Measurements from ENCODE around the gene LRWD1.

- TF ChIP-seq EP300 (IDR thresholded peaks at IDR 0.05) = no peak
- TF ChIP-seq CTCF (IDR thresholded peaks at IDR 0.05) = peak in 2 of 4 experiments; percentile 31 to 54
- peak; percentile 70 for TF ChIP-seq POLR2AphosphoS5 (IDR thresholded peaks at IDR 0.05)
Observed at GRCh38 chr7:102464577-102465280, at the start of gene LRWD1, which contains the start of gene ALKBH4.

Measured in gastroesophageal sphincter (tissue), 3 donors.